Stomach (tissue), 4 donors: ENCODE data around the gene DCLRE1B.

Source experiments
- CTCF ChIP-seq, 7 experiments: fragments of 450-650 bp in 4 of 7; fragments of 200-600 bp in 3 of 7; sonication (generic) in 3 of 7; IDR thresholded peaks; one replicate each; pipeline ENCODE4 v1.5.1; 2016 to 2019; ENCODE audit warnings: antibody characterized with exemption in 7 of 7, control low read depth in 2 of 7, mild to moderate bottlenecking in 1 of 7
- POLR2AphosphoS5 ChIP-seq, 3 donors: sonication (generic); formaldehyde crosslinking; IDR thresholded peaks; one replicate each; pipeline ENCODE4 v1.6.1; 2016; ENCODE audit warnings: antibody characterized with exemption in 3 of 3

- TF ChIP-seq POLR2AphosphoS5 (IDR thresholded peaks at IDR 0.05): no peak
- no peak for TF ChIP-seq CTCF (IDR thresholded peaks at IDR 0.05)
Observed at GRCh38 chr1:113922957-113923356, 17.8 kb downstream of the DCLRE1B start.
